Activated naive CD4-positive, alpha-beta T cell treated with anti-CD3 and anti-CD28 coated beads, Interleukin-2, amount 50 U/mL, for 24 hours (primary cell): ENCODE data around the gene PKDREJ.
A peak's percentile ranks its signal among the peaks of the same experiment; 100 is the strongest.
"Not testable (repeated sequence)": the region's sequence is repeated elsewhere in the genome, so short reads cannot be mapped to it uniquely, and the experiment has no call there.

Experiments used
- H3K27ac Mint-ChIP-seq: one replicate; pipeline ENCODE4 v1.8.0; 2021; ENCODE audit warnings: mild to moderate bottlenecking, mixed read lengths
- H3K27me3 Mint-ChIP-seq: one replicate; pipeline ENCODE4 v1.8.0; 2021; ENCODE audit warnings: mixed read lengths
- H3K36me3 Mint-ChIP-seq: one replicate; pipeline ENCODE4 v1.8.0; 2021; ENCODE audit warnings: mixed read lengths
- H3K4me1 Mint-ChIP-seq: one replicate; pipeline ENCODE4 v1.8.0; 2021; ENCODE audit warnings: mixed read lengths
- H3K4me3 Mint-ChIP-seq: one replicate; pipeline ENCODE4 v1.8.0; 2021; ENCODE audit warnings: mild to moderate bottlenecking, mixed read lengths
- H3K9me3 Mint-ChIP-seq: one replicate; pipeline ENCODE4 v1.8.0; 2021; ENCODE audit warnings: mixed read lengths

Gene PKDREJ, protein sequence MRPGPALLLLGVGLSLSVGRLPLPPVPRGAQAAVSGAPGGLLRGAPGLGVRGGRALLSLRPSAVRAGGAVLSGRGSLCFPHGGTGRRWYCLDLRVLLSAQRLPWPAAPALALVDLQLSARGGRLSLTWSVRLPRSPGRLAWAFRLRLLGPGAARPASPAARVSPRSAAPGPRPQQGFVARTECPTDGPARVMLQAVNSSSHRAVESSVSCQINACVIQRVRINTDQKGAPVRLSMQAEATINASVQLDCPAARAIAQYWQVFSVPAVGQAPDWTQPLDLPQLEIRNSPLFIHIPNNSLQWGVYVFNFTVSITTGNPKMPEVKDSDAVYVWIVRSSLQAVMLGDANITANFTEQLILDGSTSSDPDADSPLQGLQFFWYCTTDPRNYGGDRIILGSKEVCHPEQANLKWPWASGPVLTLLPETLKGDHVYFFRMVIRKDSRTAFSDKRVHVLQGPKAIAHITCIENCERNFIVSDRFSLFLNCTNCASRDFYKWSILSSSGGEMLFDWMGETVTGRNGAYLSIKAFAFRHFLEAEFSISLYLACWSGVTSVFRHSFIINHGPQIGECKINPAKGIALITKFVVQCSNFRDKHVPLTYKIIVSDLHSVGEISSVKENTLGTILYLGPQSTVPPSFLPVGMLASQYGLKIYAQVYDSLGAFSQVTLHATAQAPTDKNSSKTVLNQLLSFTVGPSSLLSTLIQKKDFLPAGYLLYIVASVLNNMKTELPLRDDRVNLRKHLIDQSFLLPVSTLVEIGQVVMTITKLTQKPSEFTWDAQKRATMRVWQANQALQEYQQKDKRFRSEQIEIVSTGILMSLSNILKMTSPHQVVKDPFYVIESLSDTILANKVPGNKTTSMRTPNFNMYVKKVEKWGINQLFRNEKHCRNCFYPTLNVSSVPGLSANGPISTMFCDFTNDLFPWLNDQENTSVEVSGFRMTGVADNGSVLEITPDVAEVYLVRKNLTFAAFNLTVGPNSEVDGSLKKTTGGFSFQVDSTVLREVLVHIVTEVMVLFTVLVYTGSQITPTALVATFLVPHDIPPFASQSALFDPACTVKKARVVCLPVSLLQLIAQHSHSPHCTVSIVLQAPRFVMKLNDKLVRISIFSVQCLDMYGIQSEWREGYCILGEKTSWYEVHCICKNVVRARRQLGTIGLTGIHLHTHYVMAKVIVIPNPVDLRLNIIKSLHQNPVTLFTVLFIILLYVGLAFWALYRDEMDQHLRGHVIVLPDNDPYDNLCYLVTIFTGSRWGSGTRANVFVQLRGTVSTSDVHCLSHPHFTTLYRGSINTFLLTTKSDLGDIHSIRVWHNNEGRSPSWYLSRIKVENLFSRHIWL (N-terminal part only)

DNA sequence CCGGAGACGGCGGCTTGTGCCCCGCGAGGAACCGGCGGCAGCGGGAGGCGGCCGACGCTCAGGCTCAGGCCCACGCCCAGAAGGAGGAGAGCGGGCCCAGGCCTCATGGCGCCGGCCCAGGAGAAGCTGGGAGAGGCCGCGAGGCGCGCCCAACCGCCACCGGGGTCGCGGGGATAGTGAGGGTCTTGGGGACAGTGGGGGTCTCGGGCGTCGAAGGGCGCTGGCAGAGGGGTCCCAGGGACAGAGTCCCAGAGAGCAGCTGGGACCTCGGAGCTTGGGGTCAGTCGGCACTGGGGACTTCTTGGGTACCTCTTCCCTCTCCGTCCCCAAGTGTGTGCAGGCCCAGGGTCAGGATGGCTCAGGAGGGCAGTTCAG is at the start of gene PKDREJ:
Gene PKDREJ, minus strand, starts transcription at position 128 of the 375 bp plus-strand sequence. Its CDS starts 21 bp downstream, at position 107.
- Mint-ChIP-seq H3K9me3 (no peaks in the 10 kb centered on the region), H3K4me1 (peaks cover 9% of the 10 kb centered on the region), H3K4me3 (peak within 1 kb of the TSS; percentile 44), H3K36me3 (no peaks in the 10 kb centered on the region), H3K27ac (no peak within 1 kb of the TSS), H3K27me3 (peaks cover 44% of the 10 kb centered on the region)

DNA sequence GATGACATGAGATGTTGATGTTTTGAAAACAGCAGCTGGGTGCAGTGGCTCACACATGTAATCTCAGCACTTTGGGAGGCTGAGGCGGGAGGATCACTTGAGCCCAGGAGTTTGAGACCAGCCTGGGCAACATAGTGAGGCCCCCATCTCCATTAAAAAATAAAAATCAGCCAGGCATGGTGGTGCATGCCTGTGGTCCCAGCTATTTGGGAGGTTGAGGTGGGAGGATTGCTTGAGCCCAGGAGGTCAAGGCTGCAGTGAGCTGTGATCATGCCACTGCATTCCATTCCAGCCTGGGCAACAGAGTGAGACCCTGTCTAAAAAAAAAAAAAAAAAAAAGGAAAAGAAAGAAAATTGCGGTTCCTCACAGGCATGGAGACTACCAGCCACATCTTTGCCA is 49.7 kb upstream of the PKDREJ start:
- H3K36me3 Mint-ChIP-seq, H3K27me3 Mint-ChIP-seq, H3K4me1 Mint-ChIP-seq, H3K27ac Mint-ChIP-seq, H3K9me3 Mint-ChIP-seq, H3K4me3 Mint-ChIP-seq: not testable (repeated sequence)

DNA sequence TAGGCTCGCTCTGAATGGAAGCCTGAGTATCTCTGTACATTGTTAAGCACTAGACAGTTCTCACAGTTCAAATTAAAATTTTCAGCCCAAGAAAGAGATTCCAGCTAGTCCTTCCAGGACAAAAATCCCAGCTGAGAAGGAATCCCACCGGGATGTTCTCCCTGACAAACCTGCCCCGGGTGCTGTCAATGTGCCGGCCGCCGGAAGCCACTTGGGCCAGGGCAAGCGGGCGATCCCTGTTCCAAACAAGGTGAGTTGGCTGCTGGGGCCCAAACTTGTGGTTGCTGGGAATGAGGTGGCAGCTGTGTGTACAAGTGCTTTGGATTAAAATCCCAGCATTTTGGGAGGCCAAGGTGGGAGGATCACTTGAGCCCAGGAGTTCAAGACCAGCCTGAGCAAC is 48.9 kb upstream of the PKDREJ start:
- Mint-ChIP-seq H3K36me3 (no peaks in the 10 kb centered on the region), H3K27me3 (no peaks in the 10 kb centered on the region), H3K9me3 (no peaks in the 10 kb centered on the region), H3K4me3 (no peak overlapping the region), H3K27ac (no peak overlapping the region), H3K4me1 (no peaks in the 10 kb centered on the region)

DNA sequence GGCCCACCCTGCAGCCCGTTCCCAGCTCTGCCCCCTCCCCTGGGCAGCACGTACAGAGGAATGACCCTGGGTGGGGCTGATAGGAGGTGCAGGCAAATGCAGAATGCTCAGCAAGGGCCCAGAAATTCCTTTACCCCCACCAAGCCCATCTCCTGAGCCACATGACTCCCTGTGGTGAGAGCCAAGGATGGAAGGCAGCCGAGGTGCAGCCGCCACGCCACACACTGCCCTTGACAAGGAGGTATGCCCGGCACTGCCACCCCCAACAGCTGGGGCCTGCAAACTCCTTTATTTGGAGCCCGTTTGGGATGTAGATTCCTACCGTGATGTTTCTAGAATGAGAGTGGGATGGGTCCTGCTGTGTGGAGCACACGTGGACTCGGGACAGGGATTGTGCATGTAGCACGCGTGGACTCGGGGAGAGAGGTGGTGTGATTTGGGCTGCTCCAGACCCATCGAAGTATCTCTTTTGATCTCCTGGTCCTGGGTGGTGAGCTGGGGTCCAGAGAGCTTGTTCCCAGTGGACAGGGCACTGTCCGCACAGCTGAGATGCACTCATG is 46.5 kb upstream of the PKDREJ start:
- Mint-ChIP-seq H3K9me3 (no peaks in the 10 kb centered on the region), H3K27me3 (no peaks in the 10 kb centered on the region), H3K36me3 (no peaks in the 10 kb centered on the region), H3K4me3 (no peak overlapping the region), H3K27ac (no peak overlapping the region), H3K4me1 (no peaks in the 10 kb centered on the region)

DNA sequence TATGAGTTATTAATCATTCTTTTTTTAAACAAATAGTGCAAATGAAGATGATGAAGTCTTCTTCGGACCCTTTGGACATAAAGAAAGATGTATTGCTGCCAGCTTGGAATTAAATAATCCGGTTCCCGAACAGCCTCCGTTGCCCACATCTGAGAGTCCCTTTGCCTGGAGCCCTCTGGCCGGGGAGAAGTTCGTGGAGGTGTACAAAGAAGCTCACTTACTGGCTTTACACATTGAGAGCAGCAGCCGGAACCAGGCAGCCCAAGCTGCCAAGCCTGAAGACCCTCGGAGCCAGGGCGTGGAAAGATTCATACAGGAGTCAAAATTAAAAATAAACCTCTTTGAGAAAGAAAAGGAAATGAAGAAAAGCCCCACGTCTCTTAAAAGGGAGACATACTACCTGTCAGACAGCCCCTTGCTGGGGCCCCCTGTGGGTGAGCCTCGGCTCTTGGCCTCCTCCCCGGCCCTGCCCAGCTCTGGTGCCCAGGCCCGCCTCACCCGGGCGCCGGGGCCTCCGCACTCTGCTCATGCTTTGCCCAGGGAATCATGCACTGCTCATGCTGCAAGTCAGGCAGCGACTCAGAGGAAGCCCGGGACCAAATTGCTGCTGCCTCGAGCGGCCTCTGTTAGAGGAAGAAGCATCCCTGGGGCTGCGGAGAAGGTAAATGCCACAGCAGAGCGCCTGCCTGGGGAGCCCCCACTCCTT is 45.3 kb upstream of the PKDREJ start:
- Mint-ChIP-seq H3K4me1 (no peaks in the 10 kb centered on the region), H3K27ac (no peak overlapping the region), H3K27me3 (no peaks in the 10 kb centered on the region)

DNA sequence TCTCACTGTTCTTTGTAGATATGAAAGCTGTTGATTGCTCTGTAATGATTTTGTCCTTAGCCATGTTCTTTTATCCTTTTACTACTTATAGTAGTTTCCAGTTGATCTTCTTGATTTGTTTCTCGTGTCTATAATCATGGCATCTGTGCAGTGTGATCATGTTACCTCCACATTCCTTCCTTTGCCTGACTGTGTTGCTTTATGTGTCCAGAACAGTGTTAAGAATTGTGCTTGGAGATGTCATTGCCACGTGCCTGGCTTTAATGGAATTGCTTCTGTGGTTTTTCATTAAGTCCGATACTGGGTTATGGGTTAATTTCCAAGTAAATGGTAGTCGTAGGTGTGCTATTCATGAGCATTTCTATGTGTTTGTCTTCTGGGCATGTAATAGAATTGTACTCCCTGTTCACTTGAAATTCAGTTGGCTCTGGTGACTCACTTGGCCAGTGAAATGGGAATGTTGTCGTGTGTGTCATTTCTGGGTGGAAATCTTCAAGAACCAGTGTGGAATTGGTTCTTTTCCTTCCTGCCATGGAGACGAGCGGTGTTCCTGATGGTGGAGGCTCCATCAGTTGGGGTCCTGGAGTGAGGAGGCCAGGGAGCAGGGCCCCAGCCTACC is 40.3 kb upstream of the PKDREJ start:
- Mint-ChIP-seq H3K36me3 (no peaks in the 10 kb centered on the region), H3K4me3 (no peak overlapping the region)

More for the DNA sequence above, 45.3 kb upstream of the PKDREJ start:
- Mint-ChIP-seq H3K4me3 (no peak overlapping the region), H3K9me3 (no peaks in the 10 kb centered on the region), H3K36me3 (no peaks in the 10 kb centered on the region)

DNA sequence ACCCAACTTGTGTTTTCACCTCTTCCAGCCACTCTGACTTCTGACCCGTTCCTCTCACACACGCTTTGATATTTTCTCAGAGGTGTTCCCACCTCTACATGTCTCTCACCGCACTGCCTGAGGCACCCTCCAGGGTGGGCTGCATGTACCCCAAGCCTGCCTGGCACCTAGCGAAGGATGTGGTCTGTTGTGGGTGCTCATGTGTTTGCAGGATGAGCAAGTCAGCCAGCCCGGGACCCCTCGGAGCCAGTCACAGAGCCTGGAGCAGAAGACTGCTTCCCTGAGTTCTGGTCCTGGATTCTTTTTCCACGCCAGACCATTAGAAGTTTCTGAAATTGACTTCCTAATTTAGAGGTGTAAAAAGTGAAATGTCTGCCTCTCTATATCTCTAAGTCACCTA is 37.3 kb upstream of the PKDREJ start:
- H3K9me3 Mint-ChIP-seq: no peaks in the 10 kb centered on the region
- no peaks in the 10 kb centered on the region for H3K36me3 Mint-ChIP-seq
- peaks cover 15% of the 10 kb centered on the region for H3K4me1 Mint-ChIP-seq
- H3K27ac Mint-ChIP-seq: no peak overlapping the region
- H3K4me3 Mint-ChIP-seq: no peak overlapping the region
- H3K27me3 Mint-ChIP-seq: peaks cover 2% of the 10 kb centered on the region

More for the DNA sequence above, 40.3 kb upstream of the PKDREJ start:
- Mint-ChIP-seq H3K4me1 (no peaks in the 10 kb centered on the region), H3K27ac (no peak overlapping the region), H3K9me3 (no peaks in the 10 kb centered on the region), H3K27me3 (peaks cover 2% of the 10 kb centered on the region)

DNA sequence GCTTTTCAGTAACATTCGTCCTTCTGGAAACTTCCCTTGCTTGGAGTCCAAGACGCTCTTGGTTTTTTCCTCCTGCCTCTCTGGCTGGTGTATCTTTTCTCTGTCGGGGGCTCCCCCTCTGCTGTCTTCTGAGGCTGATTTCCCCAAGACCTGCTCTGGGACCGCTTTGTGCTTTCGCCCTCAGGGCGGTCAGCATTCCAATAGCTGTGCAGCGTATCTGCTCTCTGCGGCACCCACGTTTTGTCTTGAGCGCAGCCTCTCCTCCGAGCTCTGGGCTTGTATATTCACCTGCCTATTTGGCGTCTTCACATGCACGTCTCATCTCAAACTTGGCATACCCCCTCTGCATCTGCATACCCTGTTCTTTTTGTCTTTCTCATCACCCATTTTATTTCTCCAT is 36.0 kb upstream of the PKDREJ start:
- Mint-ChIP-seq H3K9me3 (no peaks in the 10 kb centered on the region), H3K36me3 (no peaks in the 10 kb centered on the region), H3K4me3 (no peak overlapping the region), H3K27me3 (peaks cover 2% of the 10 kb centered on the region), H3K27ac (peak overlapping the region; percentile 0), H3K4me1 (peaks cover 15% of the 10 kb centered on the region)

DNA sequence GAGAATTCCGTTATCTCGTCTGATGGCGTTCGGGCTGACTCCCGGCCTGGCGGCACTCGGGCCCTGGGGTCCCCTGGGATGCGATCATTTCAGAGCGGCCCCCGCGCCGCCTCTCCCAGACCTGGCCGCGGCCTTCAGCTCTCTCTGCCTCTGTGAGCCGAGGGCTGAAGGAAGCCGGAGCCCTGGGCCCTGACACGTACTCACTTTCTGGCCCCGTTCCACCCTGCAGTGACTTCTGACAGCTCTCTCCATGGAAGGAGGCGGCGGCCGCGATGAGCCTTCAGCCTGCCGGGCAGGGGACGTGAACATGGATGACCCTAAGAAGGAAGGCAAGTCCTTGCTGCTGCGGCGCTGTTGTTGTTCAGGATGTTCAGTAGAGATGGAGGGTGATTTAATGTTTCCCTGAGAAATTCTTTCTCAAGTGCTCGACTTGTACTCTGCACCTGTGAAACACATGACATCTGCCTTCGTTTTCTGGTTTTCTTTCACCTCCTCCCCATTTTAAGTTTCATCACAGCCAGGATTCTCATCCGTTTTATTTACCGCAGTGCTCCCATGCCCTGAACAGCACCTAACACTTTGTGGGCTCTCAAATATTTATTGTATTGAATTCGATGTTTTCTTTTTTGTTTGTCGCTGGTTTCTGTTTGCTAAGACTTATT is 34.1 kb upstream of the PKDREJ start:
- H3K4me3 Mint-ChIP-seq: peak overlapping the region; percentile 83
- H3K4me1 Mint-ChIP-seq: peaks cover 15% of the 10 kb centered on the region
- peaks cover 2% of the 10 kb centered on the region for H3K27me3 Mint-ChIP-seq
- H3K36me3 Mint-ChIP-seq: no peaks in the 10 kb centered on the region
- no peak overlapping the region for H3K27ac Mint-ChIP-seq
- H3K9me3 Mint-ChIP-seq: peaks cover 3% of the 10 kb centered on the region

DNA sequence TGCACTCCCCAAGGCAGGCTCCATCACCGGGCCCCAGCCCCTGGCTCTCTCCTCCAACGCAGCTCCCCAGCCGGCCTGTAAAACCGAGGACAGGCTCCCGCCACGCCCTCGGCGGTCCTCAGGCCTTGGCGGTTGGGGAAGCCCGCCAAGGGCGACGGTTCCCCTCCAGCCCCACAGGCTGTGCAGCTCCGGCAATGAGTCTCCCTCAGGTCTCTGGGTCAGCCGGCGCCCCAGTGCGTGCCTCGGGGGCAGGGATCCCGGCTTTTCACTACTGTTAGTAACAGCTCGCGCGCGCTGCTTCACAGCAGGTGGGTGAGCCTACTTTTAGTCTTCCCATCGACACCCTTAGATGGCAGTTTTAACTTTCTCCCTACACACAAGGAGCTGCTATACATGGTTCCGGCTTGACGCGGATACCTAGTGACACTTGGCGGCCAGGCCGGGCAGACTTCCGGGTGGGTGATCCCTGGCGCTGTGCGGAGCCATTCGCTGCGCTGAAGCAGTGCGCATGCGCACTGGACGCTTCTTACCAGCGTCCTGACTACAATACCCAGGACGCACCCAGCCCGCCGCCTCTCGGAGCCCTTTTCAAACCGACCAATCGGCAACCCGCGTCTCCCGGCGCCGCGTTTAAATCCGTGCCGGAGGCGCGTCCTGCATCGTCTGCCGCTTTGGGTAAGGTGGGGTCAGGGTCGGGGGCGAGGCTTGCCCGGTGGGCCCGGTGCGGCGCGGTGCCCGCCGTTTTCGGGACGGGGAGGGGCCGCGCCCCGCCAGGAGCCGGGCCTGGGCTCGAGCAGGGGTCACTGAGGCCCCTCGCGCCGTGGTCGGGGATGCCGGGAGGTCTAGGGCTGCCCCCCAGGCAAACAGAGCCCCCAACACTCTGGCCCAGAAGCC is 33.4 kb upstream of the PKDREJ start, which contains the start of gene GTSE1:
Gene GTSE1, plus strand, starts transcription at position 614 of the 894 bp plus-strand sequence. CDS start 531 bp downstream, outside the sequence.
- H3K4me1 Mint-ChIP-seq: peaks cover 15% of the 10 kb centered on the region

DNA sequence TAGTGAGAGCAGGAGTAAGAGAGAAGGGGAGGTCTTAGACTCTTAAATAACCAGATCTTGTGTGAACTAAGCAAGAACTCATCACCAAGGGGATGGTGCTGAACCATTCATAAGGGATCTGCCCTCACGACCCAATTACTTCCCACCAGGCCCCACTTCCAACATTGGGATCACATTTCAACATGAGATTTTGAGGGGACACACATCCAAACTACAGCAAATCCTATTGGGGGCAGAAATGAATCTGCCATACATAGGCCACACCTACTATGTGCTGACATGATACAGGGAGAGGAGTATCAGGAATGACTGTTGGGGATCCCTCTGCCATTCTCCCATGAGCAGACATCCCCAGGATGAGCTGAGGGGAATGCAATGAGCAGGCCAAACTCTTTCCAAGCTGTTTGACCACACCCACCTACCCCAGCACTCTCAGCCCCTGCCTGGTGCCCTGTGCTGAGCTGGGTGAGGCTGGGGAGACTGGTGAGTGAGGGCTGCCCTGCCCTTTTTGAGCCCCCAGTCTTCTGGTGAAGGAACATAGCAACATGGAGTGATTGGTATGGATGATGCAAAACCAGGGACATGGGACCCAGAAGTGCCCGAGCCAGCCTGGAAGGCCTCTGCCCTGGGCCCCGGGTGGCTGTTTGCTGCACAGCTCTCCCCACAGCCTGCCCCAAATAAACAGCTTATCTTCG is 32.3 kb upstream of the PKDREJ start:
- Mint-ChIP-seq H3K27me3 (peaks cover 2% of the 10 kb centered on the region), H3K27ac (peak overlapping the region; percentile 75), H3K4me3 (peak overlapping the region; percentile 91), H3K9me3 (peaks cover 5% of the 10 kb centered on the region), H3K36me3 (peaks cover 2% of the 10 kb centered on the region), H3K4me1 (peaks cover 15% of the 10 kb centered on the region)

More for the DNA sequence above, 33.4 kb upstream of the PKDREJ start, which contains the start of gene GTSE1:
- peaks cover 5% of the 10 kb centered on the region for H3K9me3 Mint-ChIP-seq
- H3K4me3 Mint-ChIP-seq: peak within 1 kb of the TSS; percentile 91
- H3K27me3 Mint-ChIP-seq: peaks cover 2% of the 10 kb centered on the region
- H3K36me3 Mint-ChIP-seq: peaks cover 2% of the 10 kb centered on the region
- H3K27ac Mint-ChIP-seq: peak within 1 kb of the TSS; percentile 99

DNA sequence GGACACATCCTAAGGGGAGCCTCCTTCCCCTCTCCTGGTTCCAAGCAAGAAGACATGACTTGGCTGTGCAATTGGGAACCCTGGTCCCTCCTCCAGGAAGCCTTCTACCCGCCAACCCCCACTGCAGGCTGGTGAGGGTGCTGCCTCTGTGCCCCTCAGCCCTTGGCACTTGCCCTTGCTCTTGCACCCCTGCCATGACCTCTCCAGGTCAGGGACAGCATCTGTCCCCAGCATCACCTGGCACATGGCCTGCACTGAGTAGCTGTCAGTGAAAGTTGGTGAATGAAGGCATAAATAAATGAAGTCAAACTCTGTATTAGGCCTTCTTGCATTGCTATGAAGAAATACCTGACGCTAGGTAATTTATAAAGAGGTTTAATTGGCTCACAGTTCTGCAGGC is 31.6 kb upstream of the PKDREJ start:
- no peak overlapping the region for H3K27ac Mint-ChIP-seq
- H3K4me1 Mint-ChIP-seq: peaks cover 15% of the 10 kb centered on the region
- peaks cover 5% of the 10 kb centered on the region for H3K9me3 Mint-ChIP-seq
- H3K4me3 Mint-ChIP-seq: peak overlapping the region; percentile 37
- H3K27me3 Mint-ChIP-seq: peaks cover 2% of the 10 kb centered on the region
- peaks cover 2% of the 10 kb centered on the region for H3K36me3 Mint-ChIP-seq
